Measurements from ENCODE around the gene ERG. TPM values are rescaled to one million over a fixed set of nuclear protein-coding genes. Genes with fewer than 3 reads are reported as not detected.

ERG gene
- total RNA-seq, 2 experiments from 2014 or later, result not detected

DNA sequence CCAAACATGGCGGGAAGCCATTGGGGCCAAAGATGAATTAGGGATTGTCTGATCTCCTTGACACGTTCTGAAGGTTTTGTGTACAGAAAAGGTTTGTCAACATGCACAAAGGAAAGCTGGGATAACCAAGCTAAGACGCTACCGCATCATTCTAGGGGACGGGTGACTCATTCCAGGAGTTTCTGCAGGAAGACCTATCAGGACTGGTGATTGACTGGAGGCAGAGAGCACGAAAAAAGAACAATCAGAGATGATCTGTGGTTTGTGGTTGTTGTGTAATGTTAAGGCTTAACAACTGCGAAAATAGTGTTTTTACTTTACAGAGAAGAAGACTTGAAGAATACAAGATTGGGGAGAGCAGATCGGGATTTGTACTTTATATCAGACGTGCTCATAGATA is 22.2 kb upstream of the ERG start:
- ATAC-seq (no peak), DNase-seq (no peak)
- H3K27ac Mint-ChIP-seq, result no peak overlapping the region
- no peaks in the 10 kb centered on the region for H3K36me3 Mint-ChIP-seq (ENCODE audit: low read depth)
- no peak overlapping the region for H3K4me3 Mint-ChIP-seq
- no peaks in the 10 kb centered on the region for H3K4me1 Mint-ChIP-seq (ENCODE audit: low read depth)
- CTCF ChIA-PET, result interaction anchor here (1.8 kb wide), 1 partner anchor 15 kb away, joined by 4 read pairs; no protein-coding TSS in a partner anchor
- peaks cover 28% of the 10 kb centered on the region for H3K27me3 Mint-ChIP-seq (ENCODE audit: low read depth)
- POLR2A ChIA-PET, result no interaction called here
- H3K9me3 Mint-ChIP-seq (ENCODE audit: insufficient read depth), result no peaks in the 10 kb centered on the region

DNA sequence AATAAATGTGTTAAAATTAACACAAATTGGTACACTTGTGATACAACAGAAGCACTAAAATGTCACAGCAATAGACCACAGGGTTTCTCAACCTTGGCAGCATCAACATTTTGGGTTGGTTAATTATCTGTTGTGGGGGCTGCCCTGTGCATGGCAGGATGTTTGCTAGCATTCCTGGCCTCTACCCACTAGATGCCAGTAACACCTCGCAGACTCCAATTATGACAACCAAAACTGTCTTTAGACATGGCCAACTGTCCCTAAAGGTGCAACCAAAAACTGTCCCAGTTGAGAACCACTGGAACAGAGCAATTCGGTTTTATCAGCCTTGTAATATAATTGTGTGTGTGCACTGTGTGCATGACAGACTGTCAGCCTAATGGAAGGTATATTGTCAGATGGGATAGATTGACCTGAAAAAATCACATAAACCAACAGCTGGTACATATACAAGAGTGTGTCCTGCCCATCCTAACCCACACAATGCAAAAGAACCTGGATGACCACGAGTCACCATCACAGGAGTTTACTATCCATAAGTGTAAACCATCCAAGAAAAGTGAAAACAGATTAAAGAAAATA is 13.5 kb upstream of the ERG start:
- Mint-ChIP-seq H3K27me3 (ENCODE audit: low read depth) (peaks cover 19% of the 10 kb centered on the region), H3K9me3 (ENCODE audit: insufficient read depth) (no peaks in the 10 kb centered on the region), H3K36me3 (ENCODE audit: low read depth) (no peaks in the 10 kb centered on the region), H3K27ac (no peak overlapping the region), H3K4me3 (no peak overlapping the region), H3K4me1 (ENCODE audit: low read depth) (peaks cover 7% of the 10 kb centered on the region)
- ChIA-PET CTCF (no interaction called here), POLR2A (no interaction called here)
- ATAC-seq (no peak), DNase-seq (no peak)

DNA sequence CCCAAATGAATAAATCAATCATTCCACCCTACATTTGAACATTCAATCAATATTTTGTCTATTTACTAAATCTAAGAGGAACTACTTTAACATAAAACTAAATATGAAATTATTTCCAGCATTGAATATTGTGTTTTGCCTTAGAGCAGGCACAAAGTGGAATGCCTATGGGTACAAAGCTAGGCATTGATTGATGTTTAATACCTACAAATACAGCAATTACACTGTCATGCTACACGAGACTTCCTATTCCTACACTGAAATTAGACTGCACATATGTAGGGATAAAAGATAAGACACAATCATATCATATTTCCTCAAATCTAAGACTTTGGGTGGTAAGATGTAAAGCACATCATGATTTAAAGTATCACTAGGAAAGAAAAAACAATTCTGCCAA is 12.9 kb upstream of the ERG start:
- H3K36me3 Mint-ChIP-seq (ENCODE audit: low read depth), result no peaks in the 10 kb centered on the region
- H3K4me1 Mint-ChIP-seq (ENCODE audit: low read depth), result peaks cover 10% of the 10 kb centered on the region
- no peak overlapping the region for H3K4me3 Mint-ChIP-seq
- CTCF ChIA-PET, result no interaction called here
- DNase-seq (no peak), ATAC-seq (no peak)
- H3K27me3 Mint-ChIP-seq (ENCODE audit: low read depth), result peaks cover 21% of the 10 kb centered on the region
- POLR2A ChIA-PET, result no interaction called here
- no peaks in the 10 kb centered on the region for H3K9me3 Mint-ChIP-seq (ENCODE audit: insufficient read depth)
- H3K27ac Mint-ChIP-seq, result no peak overlapping the region

DNA sequence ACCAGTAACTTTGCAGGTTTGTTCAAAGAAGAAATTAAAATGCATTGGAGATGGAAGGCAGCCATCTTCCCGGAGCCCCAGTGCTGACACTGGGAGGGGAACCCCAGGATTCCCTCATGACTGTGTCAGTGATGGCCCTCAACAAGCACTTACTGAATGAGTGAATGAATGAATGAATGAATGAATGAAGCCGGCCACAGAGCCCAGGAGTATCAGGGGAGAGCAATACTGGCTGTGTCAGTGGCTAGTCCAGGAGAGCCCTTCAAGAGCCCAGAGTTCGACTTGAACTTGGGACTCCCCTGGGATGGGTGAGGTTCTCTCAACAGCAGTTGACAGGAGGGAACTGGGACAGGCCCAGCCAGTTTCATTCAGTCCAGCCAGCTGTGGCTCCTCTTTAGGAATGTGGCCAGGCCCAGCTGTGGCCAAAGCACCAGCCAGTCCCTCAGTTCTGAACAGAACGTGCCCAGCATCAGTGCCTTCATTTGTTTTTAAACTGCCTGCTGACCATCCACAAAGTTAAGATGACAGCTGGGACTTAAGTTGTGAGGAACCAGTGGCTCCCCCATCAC is 9.2 kb upstream of the ERG start:
- Mint-ChIP-seq H3K27me3 (ENCODE audit: low read depth) (peaks cover 16% of the 10 kb centered on the region), H3K9me3 (ENCODE audit: insufficient read depth) (no peaks in the 10 kb centered on the region), H3K4me1 (ENCODE audit: low read depth) (peaks cover 12% of the 10 kb centered on the region), H3K36me3 (ENCODE audit: low read depth) (no peaks in the 10 kb centered on the region), H3K4me3 (no peak overlapping the region), H3K27ac (no peak overlapping the region)
- POLR2A ChIA-PET, result no interaction called here
- ATAC-seq, result no peak
- DNase-seq, result no peak
- CTCF ChIA-PET, result interaction anchor here (1.1 kb wide), 1 partner anchor 631 kb away, joined by 5 read pairs; no protein-coding TSS in a partner anchor

DNA sequence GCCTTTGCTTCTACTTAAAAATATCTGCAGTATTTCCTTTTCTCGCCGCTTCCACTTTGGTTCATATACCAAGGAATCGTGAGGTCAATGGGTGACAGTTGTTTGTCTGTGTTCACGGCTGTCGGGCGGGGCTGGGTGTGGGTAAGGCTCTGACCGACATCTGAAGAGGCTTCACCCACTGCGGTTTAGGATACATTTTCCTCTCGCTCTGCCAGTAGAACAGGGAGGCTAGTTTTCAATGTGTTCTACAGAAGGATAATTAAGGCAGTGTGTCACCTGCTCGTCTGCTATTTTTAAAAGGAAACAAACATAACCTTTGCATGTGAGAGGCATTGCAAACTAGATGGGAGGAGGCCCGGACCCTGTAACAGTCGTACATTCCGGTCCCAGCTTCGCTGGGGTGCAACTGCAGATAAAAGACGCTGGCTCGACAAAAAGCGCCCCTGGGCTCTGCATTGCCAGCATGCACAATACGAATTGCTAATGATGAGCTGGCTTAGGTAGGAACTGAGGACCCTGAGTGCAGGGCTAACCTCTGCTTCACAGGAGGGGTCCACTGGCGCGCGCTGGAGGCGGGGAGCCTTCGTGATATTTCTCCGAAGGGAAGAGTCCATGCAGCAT is 8.5 kb upstream of the ERG start:
- DNase-seq (peak; percentile 45), ATAC-seq (peak; percentile 67)
- Mint-ChIP-seq H3K9me3 (ENCODE audit: insufficient read depth) (no peaks in the 10 kb centered on the region), H3K4me3 (peak overlapping the region; percentile 22), H3K27ac (peak overlapping the region; percentile 64), H3K27me3 (ENCODE audit: low read depth) (peaks cover 16% of the 10 kb centered on the region), H3K4me1 (ENCODE audit: low read depth) (peaks cover 12% of the 10 kb centered on the region), H3K36me3 (ENCODE audit: low read depth) (no peaks in the 10 kb centered on the region)
- POLR2A ChIA-PET, result no interaction called here
- CTCF ChIA-PET, result no interaction called here

DNA sequence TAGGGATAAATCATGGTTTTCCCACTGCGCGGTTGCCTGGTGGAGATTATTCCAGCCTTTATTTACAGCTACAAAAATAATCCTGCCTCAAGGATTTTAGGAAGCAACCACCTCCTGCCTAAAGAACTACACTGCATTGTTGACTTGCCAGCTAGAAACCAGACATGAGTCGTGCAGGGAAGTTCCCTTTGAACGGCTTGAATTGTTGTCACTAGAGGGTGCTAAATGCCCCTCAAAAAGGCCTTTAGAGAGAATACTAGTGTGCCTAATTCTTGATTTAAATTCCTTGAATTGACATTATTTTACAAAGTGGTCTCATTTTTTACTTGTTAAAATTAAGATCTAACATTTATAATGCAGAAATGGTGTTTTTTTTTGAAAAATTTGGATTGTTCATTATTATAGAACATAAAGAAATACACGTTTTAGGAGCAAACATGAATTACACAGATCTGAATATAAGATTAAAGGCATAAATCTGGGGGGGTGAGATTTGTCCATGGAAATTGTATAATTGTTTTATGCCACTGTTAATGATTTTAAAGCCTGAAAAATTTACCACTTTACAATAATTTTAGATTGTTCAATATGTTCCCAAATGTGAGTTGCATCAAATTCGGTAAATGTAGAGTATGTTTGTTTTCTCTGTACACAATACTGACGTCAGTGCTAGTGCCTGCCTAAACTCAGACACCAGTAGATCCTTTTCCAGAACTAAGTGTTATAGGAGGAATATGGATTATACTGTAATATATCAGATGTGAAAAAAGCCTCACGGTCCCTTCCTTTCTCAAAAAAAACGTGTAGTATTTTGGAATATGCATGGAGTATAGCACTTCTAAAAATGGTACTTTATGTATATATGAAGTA is 7.6 kb upstream of the ERG start:
- ATAC-seq, result peak; percentile 57
- no peaks in the 10 kb centered on the region for H3K36me3 Mint-ChIP-seq (ENCODE audit: low read depth)

DNA sequence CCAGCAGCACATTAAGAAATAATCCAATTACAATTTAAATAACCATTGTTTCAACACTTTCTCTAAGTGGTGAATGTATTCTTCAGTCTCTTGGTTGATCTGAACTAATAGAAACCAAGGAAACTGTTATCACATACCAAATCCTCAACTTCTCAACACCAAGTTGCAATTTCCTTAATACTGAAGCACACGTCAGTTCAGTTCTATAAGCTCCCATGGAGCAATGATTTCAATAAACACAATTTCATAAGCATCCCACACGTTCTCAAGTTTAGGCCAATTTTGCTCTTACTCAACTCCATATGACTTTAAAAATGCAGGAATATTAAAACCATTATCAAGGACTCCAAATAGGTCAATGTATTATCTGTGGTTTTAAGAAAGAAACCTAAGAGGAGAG is 5.8 kb upstream of the ERG start:
- peaks cover 31% of the 10 kb centered on the region for H3K27me3 Mint-ChIP-seq (ENCODE audit: low read depth)
- ChIA-PET POLR2A (no interaction called here), CTCF (no interaction called here)

More for the DNA sequence above, 7.6 kb upstream of the ERG start:
- no peak overlapping the region for H3K27ac Mint-ChIP-seq
- ChIA-PET POLR2A (interaction anchor here (0.6 kb wide), 1 partner anchor 8 kb away, joined by 3 read pairs; no protein-coding TSS in a partner anchor), CTCF (interaction anchor here (0.6 to 1.1 kb wide), 8 partner anchors 9 to 632 kb away, joined by 3 to 7 read pairs (median 4); no protein-coding TSS in a partner anchor)
- no peak overlapping the region for H3K4me3 Mint-ChIP-seq
- DNase-seq, result peak; percentile 43
- H3K4me1 Mint-ChIP-seq (ENCODE audit: low read depth), result peaks cover 12% of the 10 kb centered on the region
- peaks cover 20% of the 10 kb centered on the region for H3K27me3 Mint-ChIP-seq (ENCODE audit: low read depth)
- no peaks in the 10 kb centered on the region for H3K9me3 Mint-ChIP-seq (ENCODE audit: insufficient read depth)

DNA sequence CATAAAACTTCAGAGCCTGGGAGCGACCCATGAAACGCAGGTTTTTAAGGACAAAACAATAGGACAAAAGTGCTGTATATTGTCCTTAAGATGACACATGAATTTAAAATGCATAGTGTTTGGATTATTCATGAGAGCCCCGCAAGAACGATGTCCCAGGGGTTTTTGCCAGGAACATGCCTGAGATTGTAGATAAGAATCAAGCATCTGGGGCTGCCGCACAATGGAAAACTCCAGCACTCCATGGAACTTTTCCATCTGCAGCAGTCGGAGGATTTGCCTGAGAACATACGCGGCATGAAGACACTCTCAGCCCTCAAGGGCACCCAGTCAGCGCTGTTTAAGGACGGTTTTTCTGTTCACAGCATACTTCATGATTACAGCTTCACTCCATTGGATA is 5.3 kb upstream of the ERG start:
- no peak for ATAC-seq
- H3K4me1 Mint-ChIP-seq (ENCODE audit: low read depth), result peaks cover 12% of the 10 kb centered on the region

More for the DNA sequence above, 5.8 kb upstream of the ERG start:
- no peak for DNase-seq
- Mint-ChIP-seq H3K36me3 (ENCODE audit: low read depth) (no peaks in the 10 kb centered on the region), H3K4me1 (ENCODE audit: low read depth) (peaks cover 12% of the 10 kb centered on the region), H3K4me3 (no peak overlapping the region), H3K27ac (no peak overlapping the region), H3K9me3 (ENCODE audit: insufficient read depth) (no peaks in the 10 kb centered on the region)
- ATAC-seq, result no peak

DNA sequence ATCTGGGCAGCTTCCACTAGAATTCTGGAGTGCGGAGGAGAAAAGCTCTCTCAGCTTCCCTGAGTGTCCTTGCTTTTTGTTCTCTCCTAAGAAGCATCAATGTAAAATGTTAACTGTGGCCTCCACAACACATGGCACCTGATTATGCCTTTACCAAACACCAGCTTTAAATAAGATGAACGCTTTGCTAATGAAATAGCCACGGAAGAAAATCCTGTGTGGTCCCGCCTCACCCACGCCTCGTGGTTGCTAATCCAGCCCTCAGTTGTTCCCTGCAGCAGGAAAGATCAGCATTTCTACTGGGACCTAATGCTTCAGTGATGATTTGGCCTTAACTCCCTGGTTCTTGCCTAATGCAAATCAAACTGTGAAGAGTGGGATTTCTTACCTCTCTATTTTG is 1.8 kb upstream of the ERG start:
- no peaks in the 10 kb centered on the region for H3K9me3 Mint-ChIP-seq (ENCODE audit: insufficient read depth)
- DNase-seq, result no peak
- peaks cover 50% of the 10 kb centered on the region for H3K27me3 Mint-ChIP-seq (ENCODE audit: low read depth)
- H3K4me3 Mint-ChIP-seq, result no peak overlapping the region
- POLR2A ChIA-PET, result no interaction called here
- no peaks in the 10 kb centered on the region for H3K36me3 Mint-ChIP-seq (ENCODE audit: low read depth)
- CTCF ChIA-PET, result no interaction called here
- no peak for ATAC-seq
- no peaks in the 10 kb centered on the region for H3K4me1 Mint-ChIP-seq (ENCODE audit: low read depth)
- H3K27ac Mint-ChIP-seq, result no peak overlapping the region

More for the DNA sequence above, 5.3 kb upstream of the ERG start:
- Mint-ChIP-seq H3K36me3 (ENCODE audit: low read depth) (no peaks in the 10 kb centered on the region), H3K27ac (no peak overlapping the region), H3K4me3 (no peak overlapping the region), H3K9me3 (ENCODE audit: insufficient read depth) (no peaks in the 10 kb centered on the region), H3K27me3 (ENCODE audit: low read depth) (peaks cover 34% of the 10 kb centered on the region)
- POLR2A ChIA-PET, result no interaction called here
- CTCF ChIA-PET, result no interaction called here
- DNase-seq, result no peak

DNA sequence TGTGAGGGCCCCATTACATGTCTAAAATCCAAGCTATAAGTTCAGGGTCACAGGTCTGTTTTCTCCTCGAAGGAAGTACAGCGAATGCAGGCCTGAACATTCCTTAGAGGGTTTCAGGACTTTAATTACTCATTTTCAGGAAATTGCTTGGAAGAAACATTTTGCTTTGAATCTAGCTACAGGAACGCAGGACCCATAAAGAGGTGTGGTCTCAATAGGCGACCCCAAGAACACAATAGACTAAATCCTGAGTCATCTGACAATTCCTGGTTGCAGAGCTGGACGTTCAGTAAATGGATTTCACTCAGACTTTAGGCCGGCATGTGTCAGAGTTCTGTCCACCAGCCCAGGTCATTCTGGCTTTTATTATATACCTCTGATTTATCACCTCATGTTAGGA is 1.0 kb upstream of the ERG start:
- H3K4me1 Mint-ChIP-seq (ENCODE audit: low read depth), result no peaks in the 10 kb centered on the region
- ChIA-PET CTCF (no interaction called here), POLR2A (no interaction called here)
- H3K27ac Mint-ChIP-seq, result no peak overlapping the region
- ATAC-seq (no peak), DNase-seq (no peak)
- no peaks in the 10 kb centered on the region for H3K36me3 Mint-ChIP-seq (ENCODE audit: low read depth)
- no peaks in the 10 kb centered on the region for H3K9me3 Mint-ChIP-seq (ENCODE audit: insufficient read depth)
- peaks cover 56% of the 10 kb centered on the region for H3K27me3 Mint-ChIP-seq (ENCODE audit: low read depth)
- no peak overlapping the region for H3K4me3 Mint-ChIP-seq

DNA sequence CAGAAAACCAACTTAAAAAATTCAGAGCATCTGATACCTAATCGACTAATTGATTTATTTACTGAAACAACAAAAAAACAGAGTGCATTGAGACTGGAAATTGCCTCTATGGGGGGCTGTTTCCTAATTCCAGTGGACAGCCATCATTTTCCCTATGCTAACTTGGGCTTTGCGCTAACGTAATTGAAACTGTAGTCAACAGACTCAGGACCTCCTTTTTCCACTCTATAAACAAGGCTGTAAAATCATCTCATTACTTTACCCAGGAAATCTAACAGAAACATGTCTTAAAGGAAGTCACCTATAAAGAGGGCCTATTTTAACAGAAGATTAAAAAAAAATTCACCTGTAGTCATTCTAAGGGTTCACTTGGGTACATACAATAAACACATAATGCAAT is 2.1 kb downstream of the ERG start:
- Mint-ChIP-seq H3K27ac (no peak overlapping the region), H3K4me1 (ENCODE audit: low read depth) (no peaks in the 10 kb centered on the region), H3K4me3 (no peak overlapping the region), H3K36me3 (ENCODE audit: low read depth) (no peaks in the 10 kb centered on the region), H3K27me3 (ENCODE audit: low read depth) (peaks cover 64% of the 10 kb centered on the region), H3K9me3 (ENCODE audit: insufficient read depth) (no peaks in the 10 kb centered on the region)
- ChIA-PET POLR2A (no interaction called here), CTCF (interaction anchor here (1.1 kb wide), 1 partner anchor 9 kb away, joined by 4 read pairs; no protein-coding TSS in a partner anchor)
- DNase-seq (no peak), ATAC-seq (no peak)

DNA sequence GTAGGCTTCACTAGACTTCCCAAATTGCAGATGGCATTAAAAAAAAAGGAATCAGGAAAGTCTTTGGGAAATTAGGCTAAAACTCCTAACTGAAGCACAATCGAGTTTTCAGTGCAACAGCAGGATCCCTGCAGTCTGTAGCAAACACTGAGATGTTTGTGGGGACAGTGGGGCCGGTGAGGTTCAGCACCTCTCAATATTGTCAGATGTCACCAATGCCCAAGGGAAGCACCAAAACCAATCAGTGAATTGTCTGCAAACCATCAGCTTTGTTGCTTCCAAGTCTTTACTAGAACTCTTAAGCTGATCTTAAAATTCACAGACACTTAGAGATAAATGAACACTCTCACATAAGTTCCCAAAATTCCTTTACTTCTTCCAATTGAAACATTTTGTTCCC is 2.6 kb downstream of the ERG start:
- ChIA-PET CTCF (no interaction called here), POLR2A (no interaction called here)
- Mint-ChIP-seq H3K27me3 (ENCODE audit: low read depth) (peaks cover 64% of the 10 kb centered on the region), H3K27ac (no peak overlapping the region), H3K4me3 (no peak overlapping the region), H3K36me3 (ENCODE audit: low read depth) (no peaks in the 10 kb centered on the region), H3K9me3 (ENCODE audit: insufficient read depth) (no peaks in the 10 kb centered on the region), H3K4me1 (ENCODE audit: low read depth) (no peaks in the 10 kb centered on the region)
- DNase-seq (no peak), ATAC-seq (no peak)

Data from activated CD8-positive, alpha-beta T cell treated with anti-CD3 and anti-CD28 coated beads, Interleukin-2, amount 10 ng/mL, durations not matched to agents 7 days and 5 days (primary cell).